Adrenal gland (tissue), 5 donors: ENCODE results near the gene RASGRP4.

Source experiments
- POLR2A ChIP-seq, 2 donors: fragments of 450-650 bp; IDR thresholded peaks; one replicate each; pipeline ENCODE4 v1.6.1; 2017; ENCODE audit warnings: antibody characterized with exemption in 2 of 2, mild to moderate bottlenecking in 2 of 2, moderate library complexity in 1 of 2
- TF ChIP-seq, protein P1 (sequence below), 6 experiments: fragments of 450-650 bp in 4 of 6; fragments of 200-600 bp in 2 of 6; sonication (generic) in 1 of 6; IDR thresholded peaks; 1 replicate in 5 of 6; 2 replicates in 1 of 6; pipeline versions ENCODE4 v1.5.1 to v1.8.0; 2016 to 2021; ENCODE audit warnings: antibody characterized with exemption in 6 of 6, mild to moderate bottlenecking in 2 of 6, moderate library complexity in 1 of 6
- donor health status: DM: no; HTN: no; CAD: no.

GRCh38 chr19:38455031-38455430 is 29.0 kb upstream of the RASGRP4 start:
- no peak for TF ChIP-seq POLR2A (IDR thresholded peaks at IDR 0.05)
- TF ChIP-seq, protein P1, sequence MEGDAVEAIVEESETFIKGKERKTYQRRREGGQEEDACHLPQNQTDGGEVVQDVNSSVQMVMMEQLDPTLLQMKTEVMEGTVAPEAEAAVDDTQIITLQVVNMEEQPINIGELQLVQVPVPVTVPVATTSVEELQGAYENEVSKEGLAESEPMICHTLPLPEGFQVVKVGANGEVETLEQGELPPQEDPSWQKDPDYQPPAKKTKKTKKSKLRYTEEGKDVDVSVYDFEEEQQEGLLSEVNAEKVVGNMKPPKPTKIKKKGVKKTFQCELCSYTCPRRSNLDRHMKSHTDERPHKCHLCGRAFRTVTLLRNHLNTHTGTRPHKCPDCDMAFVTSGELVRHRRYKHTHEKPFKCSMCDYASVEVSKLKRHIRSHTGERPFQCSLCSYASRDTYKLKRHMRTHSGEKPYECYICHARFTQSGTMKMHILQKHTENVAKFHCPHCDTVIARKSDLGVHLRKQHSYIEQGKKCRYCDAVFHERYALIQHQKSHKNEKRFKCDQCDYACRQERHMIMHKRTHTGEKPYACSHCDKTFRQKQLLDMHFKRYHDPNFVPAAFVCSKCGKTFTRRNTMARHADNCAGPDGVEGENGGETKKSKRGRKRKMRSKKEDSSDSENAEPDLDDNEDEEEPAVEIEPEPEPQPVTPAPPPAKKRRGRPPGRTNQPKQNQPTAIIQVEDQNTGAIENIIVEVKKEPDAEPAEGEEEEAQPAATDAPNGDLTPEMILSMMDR (IDR thresholded peaks at IDR 0.05): no peak
